Activated CD8-positive, alpha-beta memory T cell treated with anti-CD3 and anti-CD28 coated beads, Interleukin-2, amount 50 U/mL, for 4 hours (primary cell): ENCODE results near the gene JOSD2.
A peak's percentile ranks its signal among the peaks of the same experiment; 100 is the strongest.
"Not testable (repeated sequence)": the region's sequence is repeated elsewhere in the genome, so short reads cannot be mapped to it uniquely, and the experiment has no call there.

ENCODE experiments used
- DNase-seq: peaks from one replicate; pipeline ENCODE4 v3.0.0-alpha.2; 2020

The JOSD2 gene

DNA sequence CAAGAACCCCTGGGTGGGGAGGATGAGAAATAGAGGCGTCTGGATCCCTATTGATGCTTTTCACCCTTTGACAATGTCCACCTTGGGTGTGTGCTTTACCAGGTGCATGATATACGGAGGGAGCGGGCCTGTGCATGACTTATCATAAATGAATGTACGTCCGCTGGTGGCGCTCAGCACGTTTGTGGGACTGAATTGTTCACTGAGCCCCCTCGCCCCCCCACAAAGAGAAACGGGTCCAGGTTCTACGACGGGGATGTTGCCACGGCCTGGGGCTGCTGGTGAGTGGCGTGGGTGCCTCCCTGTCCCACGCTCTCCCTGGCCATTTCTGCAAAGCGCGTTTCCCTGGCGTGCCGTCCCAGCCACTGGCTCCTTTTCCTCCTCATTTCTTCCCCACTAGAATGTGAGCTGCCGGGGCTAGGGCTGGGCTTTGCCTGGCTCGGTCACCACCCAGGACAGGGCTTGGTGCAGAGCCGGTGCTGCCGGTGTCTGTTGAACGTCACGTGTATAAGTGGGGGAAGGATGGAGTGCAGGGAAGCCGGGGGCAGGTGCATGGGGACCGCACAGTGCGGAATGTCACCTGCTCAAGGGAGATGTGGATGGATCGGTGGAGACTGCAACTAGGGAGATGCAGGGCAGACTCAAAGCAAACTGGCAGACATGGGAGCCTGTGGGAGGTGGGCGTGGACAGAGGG, 35.7 kb upstream of the JOSD2 start:
- DNase-seq, result no peak

DNA sequence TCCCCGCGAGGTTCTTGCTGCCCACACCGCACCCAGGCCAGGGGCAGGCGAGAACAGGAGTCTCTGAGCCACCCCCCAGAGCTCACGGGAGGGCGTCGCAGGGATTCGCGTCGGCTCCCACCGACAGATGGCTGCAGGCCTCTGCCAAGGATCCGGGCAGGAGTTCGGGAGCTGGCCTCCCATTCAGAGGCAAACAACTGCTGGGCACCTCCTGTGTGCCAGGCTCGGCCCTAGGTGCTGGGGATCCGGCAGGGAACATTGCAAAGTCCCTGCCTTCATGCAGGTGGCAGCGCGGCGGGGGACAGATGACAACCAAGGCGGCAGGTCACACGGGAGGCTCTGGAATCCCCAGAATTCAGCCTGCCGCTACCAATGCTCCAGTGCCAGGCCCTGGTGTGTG, 32.0 kb upstream of the JOSD2 start:
- DNase-seq, result no peak

DNA sequence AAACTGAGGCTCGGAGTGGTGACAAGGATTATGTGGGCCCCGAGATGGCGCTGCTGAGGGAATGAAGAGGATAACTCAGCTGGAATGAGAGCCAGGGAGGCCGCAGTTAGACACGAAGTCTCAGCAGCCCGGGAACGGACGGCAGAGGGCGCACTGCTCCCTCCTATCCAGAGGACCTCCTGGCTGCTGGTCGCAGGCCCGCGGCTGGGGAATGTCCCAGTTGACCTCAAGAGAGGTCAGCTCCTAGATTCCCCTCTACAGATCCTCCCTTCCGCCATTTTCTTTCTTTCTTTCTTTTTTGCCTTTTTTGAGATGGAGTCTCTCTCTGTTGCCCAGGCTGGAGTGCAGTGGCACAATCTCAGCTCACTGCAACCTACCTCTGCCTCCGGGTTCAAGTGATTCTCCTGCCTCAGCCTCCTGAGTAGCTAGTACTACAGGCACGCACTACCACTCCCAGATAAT, 26.8 kb upstream of the JOSD2 start:
- DNase-seq, result peak; percentile 61

DNA sequence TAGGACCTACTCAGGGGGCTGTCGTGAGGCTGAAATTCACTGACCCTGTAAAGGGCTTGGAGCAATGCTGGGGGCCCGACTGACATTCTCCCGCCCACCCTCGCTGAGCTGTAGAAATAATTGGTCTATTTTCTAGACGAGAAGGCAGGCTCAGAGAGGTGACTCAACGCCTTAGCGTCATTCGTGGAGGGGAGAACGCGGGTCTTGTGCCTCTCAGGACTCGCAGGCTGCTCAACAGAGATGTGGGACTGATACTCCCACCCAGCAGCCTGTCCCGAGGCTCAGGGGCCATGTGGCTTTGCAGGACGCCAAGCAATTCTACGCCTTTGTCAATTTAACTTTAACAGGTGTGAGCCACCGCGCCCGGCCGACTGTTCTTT, 26.3 kb upstream of the JOSD2 start:
- DNase-seq, result no peak

DNA sequence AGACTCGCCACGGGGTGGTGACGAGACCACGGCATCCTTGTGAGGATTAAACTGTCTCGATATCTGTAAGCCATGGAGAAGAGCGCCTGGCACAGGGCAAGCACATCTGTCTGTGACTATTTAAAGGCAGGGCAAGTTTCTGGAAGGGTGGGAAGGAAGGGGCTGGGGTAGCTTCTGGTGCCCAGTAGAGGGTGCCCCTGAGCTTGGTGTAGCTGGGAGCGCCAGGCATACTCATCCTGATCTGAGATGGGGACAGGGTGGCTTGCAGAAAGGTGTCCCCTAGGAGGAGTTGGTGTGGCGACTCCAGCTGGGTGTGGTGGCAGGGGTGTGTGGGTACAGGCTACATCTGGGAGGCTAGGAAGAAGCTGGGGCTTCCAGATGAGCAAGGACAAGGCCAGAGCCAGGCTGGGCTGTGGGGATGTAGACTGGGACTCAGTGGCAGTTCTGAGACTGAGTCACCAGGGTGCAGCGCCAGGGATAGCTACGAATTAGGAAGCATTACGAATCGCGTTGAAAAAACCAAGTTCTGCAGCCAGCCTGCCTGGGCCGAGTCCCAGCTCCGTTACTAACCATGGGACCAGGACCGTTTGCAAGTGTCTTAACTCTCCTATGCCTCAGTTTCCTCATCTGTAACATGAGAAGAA, 25.8 kb upstream of the JOSD2 start:
- DNase-seq, result no peak

DNA sequence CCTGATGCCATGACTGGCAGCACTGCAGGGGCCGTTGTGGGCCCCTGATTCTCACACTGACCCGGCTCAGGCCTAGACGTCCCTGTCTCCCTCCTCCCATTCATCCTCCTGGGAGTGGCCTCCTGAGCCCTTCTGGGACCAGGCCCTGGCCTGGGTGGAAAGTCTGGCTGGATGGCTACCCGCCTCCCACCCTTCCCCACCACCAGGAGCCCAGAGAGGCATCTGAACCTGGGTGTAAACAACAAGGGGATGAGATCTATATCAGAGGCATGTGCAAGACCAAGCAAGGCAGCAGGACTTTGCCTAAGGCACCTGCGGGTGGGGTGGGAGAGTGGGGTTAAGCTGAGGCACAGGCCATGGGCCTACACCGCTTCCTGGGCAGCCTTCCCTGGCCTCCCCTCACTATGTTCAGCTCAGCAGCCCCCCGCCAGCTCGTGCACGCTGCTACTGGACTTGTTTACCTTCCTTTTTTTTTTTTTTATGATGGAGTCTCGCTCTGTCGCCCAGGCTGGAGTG, 24.7 kb upstream of the JOSD2 start:
- DNase-seq, result no peak

DNA sequence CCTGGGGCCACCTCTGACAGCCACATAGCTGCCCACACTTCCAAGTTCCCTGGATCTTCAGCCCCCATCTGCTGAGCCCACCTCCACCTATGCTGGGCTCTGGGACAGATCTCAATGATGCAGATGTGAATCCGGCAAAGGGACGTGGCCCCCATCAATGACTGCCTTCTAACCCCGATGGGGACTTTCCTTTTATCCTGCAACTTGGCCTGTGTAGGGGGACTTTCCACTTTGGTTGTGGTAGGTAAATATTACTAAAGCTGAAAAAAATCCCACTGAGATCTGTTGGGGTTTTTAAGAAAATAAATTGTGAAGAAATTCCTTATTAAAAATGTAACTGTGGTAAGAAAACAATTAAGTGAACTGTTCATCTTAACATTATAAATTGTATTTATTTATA, 23.5 kb upstream of the JOSD2 start:
- no peak for DNase-seq

DNA sequence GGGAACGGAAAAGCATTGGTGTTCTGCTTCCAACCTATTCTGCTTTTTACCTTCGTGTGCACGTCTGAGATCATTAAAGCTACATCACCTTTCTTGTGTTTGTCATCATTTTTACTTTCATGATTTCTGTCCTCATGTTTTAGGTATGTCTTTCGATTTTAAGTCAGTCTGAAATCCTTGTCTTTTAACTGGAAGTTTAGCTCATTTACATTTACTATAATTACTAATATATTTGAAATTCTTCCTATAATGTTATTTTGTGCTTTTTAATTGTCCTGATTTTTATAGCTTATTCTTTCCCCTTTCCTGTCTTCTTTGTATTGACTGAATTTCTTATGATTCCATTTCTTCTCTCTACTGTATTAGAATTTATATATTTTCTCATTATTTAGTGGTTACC, 22.0 kb upstream of the JOSD2 start:
- no peak for DNase-seq

DNA sequence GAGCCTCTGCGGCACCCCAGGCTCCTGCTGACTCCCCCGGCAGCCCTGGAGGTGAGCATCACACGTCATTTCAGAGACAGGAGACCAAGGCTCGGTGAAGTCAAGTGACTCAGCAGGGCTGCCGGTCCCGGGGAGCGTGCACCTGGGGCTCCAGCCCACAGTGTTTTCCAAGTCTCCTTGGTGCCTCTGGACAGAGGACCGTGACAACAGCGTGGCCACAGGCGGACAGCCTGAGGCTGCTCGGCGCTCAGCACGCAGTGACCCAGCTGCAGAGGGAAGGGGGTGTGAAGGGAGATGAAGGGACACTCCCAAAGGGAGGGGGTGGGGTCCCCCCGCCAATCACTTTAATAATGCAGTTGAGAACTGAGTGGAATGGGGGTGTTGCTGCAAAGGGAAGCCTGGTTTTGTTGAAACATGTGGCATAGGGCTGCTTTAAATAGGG, 20.2 kb upstream of the JOSD2 start:
- DNase-seq, result no peak

DNA sequence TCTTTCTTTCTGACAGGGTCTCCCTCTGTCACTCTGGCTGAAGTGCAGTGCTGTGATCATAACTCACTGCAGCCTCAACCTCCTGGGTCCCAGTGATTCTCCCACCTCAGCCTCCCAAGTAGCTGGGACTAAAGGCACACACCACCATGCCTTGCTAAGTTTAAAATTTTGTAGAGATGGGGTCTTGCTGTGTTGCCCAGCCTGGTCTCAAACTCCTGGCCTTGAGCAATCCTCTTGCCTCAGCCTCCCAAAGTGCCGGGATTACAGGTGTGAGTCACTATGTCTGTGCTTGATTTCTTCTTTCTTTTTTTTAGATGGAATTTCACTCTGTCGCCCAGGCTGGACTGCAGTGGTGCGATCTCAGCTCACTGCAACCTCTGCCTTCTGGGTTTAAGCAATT, 17.1 kb upstream of the JOSD2 start:
- DNase-seq, result not testable (repeated sequence)

DNA sequence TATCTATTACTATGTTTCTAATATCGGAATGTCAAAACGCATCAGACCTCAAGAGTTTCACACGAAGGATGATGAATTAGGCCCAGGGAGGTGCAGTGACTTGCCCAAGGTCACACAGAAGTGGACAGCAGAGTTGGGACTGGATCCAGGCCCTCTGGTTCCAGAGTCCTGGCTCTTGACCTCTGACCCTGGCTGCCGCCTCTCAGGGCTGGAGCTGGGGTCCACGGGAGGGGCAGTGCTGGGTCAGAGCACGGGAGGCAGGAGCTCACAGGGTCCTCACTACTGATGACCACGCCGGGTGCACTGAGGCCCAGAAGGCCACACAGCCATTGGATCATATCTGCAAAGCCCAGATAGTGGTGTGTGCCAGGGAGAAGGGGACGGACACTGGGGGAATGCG, 11.9 kb upstream of the JOSD2 start:
- DNase-seq, result no peak

DNA sequence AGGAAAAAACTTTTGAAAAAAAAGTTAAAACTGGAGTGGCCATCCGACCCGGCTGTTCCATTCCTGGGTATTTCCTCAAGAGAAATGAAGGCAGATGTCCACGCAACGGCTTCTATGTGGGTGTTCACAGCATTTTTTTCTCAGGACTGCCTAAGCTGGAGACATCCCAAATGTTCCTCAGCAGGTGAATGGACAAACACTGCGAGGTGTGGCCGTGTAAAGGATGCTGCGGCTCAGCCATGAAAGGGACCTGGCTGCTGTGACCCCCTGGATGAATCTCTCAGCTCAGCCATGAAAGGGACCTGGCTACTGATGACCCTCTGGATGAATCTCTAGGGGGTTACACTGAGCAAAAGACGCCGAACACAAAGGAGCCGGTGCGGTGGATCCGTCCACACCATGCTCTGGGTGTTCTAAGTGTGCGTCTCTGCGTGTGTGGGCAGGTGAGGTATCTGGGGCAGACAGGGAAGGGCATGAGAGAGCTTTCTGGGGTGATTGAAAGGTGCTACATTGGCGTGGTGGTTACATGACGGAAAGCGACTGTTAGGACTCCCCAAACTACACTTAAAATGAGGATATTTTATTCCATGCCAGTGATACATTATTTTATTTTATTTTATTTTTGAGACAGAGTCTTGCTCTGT, 10.0 kb upstream of the JOSD2 start:
- no peak for DNase-seq

DNA sequence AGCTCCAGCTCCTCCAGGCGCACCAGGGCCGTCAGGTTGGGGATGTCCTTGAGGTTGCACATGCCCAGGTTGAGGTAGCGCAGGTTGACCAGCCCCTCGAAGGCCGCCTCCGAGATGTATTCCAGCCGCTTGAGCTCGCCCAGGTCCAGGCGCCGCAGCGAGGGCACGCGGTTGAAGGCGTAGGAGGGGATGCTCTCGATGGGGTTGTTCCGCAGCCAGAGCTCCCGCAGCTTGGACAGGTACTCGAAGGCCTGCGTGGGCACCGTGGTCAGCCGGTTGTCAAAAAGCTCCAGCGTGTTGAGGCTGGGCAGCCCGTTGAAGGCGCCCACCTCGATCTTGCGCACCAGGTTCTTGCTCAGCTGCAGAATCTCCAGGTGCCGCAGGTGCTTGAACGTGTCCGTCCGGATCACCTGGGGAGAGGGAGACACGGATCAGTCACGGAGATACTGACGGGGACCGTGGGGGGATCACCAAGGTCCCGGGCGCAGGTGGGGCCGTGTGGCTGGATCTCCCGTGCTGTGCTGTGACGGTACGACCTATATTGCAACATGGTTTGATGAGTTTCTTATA, 8.1 kb upstream of the JOSD2 start:
- DNase-seq, result no peak

DNA sequence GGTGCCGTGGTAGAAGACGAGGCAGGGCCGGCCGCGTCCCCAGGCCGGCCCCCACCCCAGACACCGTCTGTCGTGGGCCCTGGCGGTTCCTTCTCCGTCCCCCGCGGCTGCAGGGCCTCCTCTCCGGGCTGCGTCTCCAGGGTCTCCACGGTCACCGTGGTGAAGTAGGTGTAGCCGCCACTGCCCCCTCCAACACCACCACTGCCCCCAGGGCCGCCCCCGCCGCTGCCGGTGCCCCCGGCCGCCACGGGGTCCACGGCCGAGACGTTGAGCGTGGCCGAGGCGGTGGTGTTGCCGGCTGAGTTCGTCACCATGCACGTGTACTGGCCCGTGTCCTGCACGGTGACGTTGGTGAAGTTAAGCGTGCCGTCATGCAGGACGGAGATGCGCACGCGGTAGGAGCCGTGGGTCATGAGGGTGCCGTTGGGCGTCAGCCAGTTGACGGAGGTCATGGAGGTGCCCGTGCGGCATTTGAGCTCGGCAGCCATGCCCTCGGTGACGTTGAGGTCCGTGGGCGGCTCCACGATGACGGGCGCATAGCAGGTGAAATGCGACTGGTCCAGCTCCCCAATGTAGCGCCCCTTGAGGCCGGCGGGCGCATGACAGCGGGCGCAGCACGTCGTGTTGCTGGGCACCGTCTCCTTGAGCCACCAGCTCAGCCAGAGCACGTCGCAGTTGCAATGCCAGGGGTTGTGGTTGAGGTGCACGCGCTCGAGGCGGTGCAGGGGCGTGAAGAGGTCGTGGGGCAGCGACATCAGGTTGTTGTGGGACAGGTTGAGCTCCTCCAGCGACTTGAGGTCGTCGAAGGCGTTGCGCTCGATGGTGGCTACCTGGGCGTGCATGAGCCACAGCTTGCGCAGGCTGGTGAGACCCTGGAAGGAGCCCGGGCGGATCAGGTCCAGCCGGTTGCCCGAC, 7.4 kb upstream of the JOSD2 start:
- DNase-seq, result no peak

DNA sequence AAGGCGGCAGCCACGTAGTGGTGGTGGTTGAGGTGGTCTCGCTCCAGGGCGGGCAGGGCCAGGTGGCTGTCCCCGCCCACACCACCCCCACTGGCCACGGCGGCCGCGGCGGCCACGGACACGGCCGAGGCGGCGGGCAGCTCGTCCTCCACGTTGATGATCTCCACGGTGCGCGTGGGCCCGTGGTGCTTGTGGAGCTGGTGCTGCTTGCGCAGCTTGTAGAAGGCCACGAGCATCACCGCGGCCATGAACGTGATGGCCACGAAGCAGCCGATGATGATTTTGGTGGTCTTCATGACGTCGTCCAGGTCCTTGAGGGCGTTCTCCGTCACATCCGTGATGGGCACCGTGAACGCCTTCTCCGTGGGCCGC, 6.7 kb upstream of the JOSD2 start:
- no peak for DNase-seq

DNA sequence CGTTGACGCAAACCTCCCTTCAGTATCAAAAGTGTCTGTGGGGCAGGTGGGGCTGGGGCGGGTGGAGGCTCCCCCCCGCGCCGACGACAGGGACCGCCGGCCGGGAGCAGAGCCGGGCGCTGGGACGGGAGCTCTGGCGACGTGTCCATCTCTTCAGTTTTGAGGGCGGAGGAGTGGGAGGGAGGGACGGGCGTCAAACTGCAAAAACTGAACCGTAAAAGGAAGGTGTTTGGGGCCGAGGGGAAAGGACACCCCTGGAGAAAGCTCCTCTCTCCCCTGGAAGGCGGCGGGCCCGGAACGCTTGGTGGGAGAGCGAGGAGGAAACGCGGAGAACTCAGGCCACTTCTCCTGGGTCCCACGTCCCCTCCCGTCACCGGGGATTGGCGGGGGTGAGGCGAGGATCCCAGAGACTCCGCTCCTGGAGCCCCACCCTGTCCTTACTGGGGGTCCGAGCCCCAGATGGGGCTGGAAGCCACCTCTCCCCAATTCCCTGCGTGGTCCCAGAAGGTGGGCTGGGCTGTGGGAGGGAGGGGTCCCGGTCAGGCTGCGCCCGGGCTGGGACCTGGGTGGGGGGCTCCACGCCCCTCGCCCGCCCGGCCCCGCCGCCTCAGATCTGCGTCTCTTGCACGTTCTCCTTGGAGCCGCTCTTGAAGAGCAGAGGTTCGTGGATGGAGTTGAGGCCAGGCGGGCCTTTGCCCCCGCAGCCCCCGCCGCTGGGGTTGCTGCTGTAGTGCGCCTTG, 6.1 kb upstream of the JOSD2 start:
- DNase-seq, result no peak

DNA sequence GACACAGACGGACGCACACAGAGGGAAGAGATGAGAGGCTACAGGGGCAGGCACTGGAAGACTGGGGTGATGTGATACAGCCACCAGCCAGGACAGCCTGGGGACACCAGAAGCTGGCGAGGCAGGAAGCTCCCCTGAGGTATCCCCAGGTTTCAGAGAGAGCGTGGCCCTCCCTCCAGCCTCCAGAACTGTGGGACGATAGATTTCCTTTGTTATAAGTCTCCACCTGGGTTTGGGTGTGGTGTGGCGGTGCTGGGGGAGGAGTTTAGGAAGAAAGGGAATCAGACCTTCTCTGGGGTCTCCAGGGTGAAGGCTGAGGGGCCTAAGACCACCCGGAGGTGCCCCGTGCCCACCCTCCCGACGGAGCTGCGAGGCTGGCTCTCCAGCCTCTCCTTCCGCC, 5.5 kb upstream of the JOSD2 start:
- no peak for DNase-seq

DNA sequence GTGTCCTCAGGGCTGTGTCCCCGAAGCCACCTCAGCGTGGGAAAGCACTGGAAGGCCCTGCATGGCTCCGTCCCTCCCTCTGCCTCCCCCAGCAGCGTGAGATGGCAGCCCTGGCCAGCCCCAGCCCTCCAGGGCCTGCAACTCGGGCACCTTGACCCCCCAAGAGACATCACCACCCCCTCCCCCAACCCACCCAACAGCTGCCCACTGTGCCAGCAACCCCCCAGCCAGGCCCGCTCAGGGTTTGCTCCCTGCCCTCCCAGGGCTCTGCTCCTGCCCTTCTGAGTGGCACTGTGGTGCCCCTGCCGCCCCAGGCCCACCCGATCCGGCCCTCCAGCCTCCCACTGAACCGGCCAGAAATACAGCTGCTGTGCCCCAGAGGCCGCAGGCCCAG, 4.2 kb upstream of the JOSD2 start:
- DNase-seq, result no peak

DNA sequence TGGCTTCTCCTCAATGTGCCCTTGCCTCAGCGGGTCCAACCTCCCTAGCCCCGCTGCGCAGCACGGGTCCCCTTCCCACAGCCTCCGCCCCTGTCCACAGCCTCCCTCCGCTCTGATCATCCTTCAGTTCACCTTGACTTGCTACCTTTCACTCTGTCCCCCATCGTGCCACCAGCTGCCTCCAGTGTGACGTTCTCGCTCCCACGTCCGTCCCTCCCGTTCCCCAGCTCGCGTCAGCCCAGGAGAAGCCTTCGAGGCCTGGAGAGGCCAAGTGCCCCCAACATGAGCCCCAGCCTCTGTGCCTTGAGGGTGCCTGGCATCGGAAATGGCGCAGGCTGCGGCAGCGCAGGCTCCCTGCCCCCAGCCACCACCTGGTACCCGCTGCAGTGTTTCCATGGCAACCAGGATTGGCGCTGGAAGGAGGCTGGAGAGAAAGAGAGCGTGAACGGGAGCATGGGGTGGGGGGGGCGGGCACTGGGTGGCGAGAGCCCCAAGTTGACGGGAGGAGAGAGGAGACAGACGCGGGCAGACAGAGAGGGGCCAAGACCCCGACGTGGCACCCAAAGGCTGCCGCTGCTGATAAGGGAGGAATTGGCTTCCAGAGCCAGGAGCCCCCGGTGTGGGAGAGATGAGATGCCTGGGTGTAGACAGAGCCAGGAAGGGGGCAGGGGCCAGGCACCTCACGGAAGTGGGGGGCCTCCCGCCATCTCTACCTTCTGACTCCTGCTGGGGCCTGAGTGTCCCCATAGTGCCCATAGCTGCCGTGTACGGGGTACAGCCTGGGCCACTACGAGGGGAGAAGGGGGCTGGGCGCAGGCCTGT, 3.6 kb upstream of the JOSD2 start:
- DNase-seq, result no peak

DNA sequence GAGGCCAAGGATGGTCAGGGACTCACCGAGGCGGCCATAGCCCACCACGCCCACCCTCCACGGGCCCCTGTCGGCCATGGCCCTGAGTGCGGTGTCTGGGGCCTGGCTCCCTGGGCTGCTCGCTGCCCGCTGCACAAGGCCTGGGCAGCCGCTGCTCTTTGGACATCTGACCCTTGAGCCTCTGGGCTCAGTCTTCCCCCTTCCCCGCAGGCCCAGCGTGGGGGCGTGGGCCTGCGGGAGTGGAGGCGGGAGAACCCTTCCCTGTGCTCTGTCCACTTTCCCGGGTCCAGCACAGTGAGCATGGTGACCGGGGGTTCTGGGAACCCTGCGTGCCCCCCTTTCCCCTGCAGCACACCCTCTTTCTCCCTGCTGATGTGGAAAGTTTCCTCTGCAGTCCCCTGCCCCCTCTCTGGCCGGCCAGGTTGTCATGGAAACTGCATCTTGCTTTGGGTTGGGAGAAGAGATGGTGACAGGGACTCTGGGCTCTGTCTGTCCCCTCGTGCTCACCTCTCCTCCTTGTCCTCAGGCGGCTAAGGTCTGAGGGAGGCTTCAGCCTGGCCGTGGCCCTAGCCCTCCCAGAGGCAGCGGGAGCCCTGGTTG, 2.9 kb upstream of the JOSD2 start, which contains the start of gene ASPDH:
Gene ASPDH, minus strand, starts transcription at position 168 of the 600 bp plus-strand sequence. Its CDS starts 90 bp downstream, at position 78.
- DNase-seq, result no peak
